BLaER1 treated with 17β-estradiol and CSF1 and Interleukin-3, amounts not matched to agents 10 nM and 100 nM (cell line): Measurements from ENCODE around the gene NHLRC2.

Experiments
- H3K27ac ChIP-seq, 11 experiments: shearing (Covaris generic); formaldehyde crosslinking; 2 replicates each; pipeline ENCODE4 v1.8.1; 2022
- H3K27me3 ChIP-seq, 11 experiments: shearing (Covaris generic); formaldehyde crosslinking; 2 replicates each; pipeline ENCODE4 v1.8.1; 2022
- H3K36me3 ChIP-seq, 11 experiments: shearing (Covaris generic); formaldehyde crosslinking; 2 replicates each; pipeline ENCODE4 v1.8.1; 2022
- H3K4me1 ChIP-seq, 10 experiments: shearing (Covaris generic); formaldehyde crosslinking; 2 replicates each; pipeline ENCODE4 v1.8.1; 2022
- H3K4me2 ChIP-seq, 11 experiments: shearing (Covaris generic); formaldehyde crosslinking; 2 replicates each; pipeline ENCODE4 v1.8.1; 2022
- H3K4me3 ChIP-seq, 10 experiments: shearing (Covaris generic); formaldehyde crosslinking; 2 replicates each; pipeline ENCODE4 v1.8.1; 2022
- H3K9ac ChIP-seq, 11 experiments: shearing (Covaris generic); formaldehyde crosslinking; 2 replicates each; pipeline ENCODE4 v1.8.1; 2022
- H3K9me3 ChIP-seq, 11 experiments: shearing (Covaris generic); formaldehyde crosslinking; replicated peaks in 1 of 11; 2 replicates each; pipeline ENCODE4 v1.8.1; 2022
- H4K20me1 ChIP-seq, 11 experiments: shearing (Covaris generic); formaldehyde crosslinking; 2 replicates each; pipeline ENCODE4 v1.8.1; 2022
- Cebpa-rat ChIP-seq, 11 experiments: shearing (Covaris generic); IDR thresholded peaks; 2 replicates each; pipeline ENCODE4 v1.8.1; 2022

NHLRC2 gene

DNA sequence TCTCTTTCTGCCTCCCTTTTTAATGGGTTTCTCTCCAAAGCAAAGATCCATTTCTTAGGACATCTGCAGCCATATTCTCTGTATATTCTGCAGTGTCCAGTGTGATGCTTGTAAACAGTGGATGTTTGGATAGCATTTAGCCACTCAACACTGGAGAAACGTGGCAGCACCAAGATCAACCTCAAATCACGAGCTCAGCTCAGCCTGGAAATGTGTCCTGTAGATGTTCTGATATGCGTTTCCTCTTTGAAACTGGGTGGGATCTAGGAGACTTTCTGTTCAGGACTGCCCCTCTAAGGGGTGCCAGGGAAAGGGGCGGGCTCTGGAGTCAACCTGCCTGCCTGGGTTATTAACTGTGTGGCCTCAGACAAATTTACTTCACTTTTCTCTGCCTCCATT lies 91.2 kb downstream of the NHLRC2 start:
- Histone ChIP-seq H3K9ac (no peak overlapping the region), H3K9me3 (peaks cover 8 to 14% (median 10%) of the 10 kb centered on the region in 11 experiments; a peak in 21 of 22 replicates), H3K4me2 (no peak overlapping the region), H3K4me3 (no peak overlapping the region), H3K4me1 (peaks cover 0 to 7% (median 0%) of the 10 kb centered on the region in 10 experiments; a peak in 4 of 20 replicates), H3K27ac (no peak overlapping the region), H4K20me1 (no peaks in the 10 kb centered on the region), H3K27me3 (no peaks in the 10 kb centered on the region), H3K36me3 (no peaks in the 10 kb centered on the region)
- no peak for TF ChIP-seq Cebpa-rat (IDR thresholded peaks at IDR 0.05)

- no peaks in the 10 kb centered on the region for H3K36me3 ChIP-seq
- H3K4me1 ChIP-seq = peaks cover 0 to 16% (median 4%) of the 10 kb centered on the region in 10 experiments; a peak in 11 of 20 replicates
- no peaks in the 10 kb centered on the region for H3K9me3 ChIP-seq
- H3K27ac ChIP-seq = no peak overlapping the region
- H3K4me3 ChIP-seq = no peak overlapping the region
- no peaks in the 10 kb centered on the region for H3K27me3 ChIP-seq
- no peak for TF ChIP-seq Cebpa-rat (IDR thresholded peaks at IDR 0.05)
- H3K4me2 ChIP-seq = no peak overlapping the region
- H3K9ac ChIP-seq = no peak overlapping the region
- H4K20me1 ChIP-seq = no peaks in the 10 kb centered on the region
Measured at GRCh38 chr10:113947184-113948041, 93.0 kb downstream of the NHLRC2 start.

GRCh38 chr10:113948048-113948447 lies 93.6 kb downstream of the NHLRC2 start:
- Histone ChIP-seq H3K4me2 (no peak overlapping the region), H3K4me1 (peaks cover 0 to 22% (median 6%) of the 10 kb centered on the region in 10 experiments; a peak in 11 of 20 replicates), H3K4me3 (no peak overlapping the region), H3K9ac (no peak overlapping the region), H3K36me3 (no peaks in the 10 kb centered on the region), H4K20me1 (no peaks in the 10 kb centered on the region), H3K27ac (no peak overlapping the region), H3K27me3 (no peaks in the 10 kb centered on the region), H3K9me3 (peaks cover 0 to 5% (median 0%) of the 10 kb centered on the region in 11 experiments; a peak in 10 of 22 replicates)
- TF ChIP-seq Cebpa-rat (IDR thresholded peaks at IDR 0.05) = no peak

- H3K9ac ChIP-seq = no peak overlapping the region
- no peak overlapping the region for H3K4me3 ChIP-seq
- peaks cover 0 to 4% (median 0%) of the 10 kb centered on the region in 11 experiments; a peak in 1 of 22 replicates for H3K36me3 ChIP-seq
- peaks cover 13 to 27% (median 21%) of the 10 kb centered on the region in 11 experiments for H3K9me3 ChIP-seq
- no peaks in the 10 kb centered on the region for H3K27me3 ChIP-seq
- H3K27ac ChIP-seq = no peak overlapping the region
- no peak overlapping the region for H3K4me2 ChIP-seq
- H3K4me1 ChIP-seq = peaks cover 0 to 25% (median 12%) of the 10 kb centered on the region in 10 experiments; a peak in 13 of 20 replicates
- no peaks in the 10 kb centered on the region for H4K20me1 ChIP-seq
- no peak for TF ChIP-seq Cebpa-rat (IDR thresholded peaks at IDR 0.05)
Measured at GRCh38 chr10:113950268-113950667, 95.8 kb downstream of the NHLRC2 start.

DNA sequence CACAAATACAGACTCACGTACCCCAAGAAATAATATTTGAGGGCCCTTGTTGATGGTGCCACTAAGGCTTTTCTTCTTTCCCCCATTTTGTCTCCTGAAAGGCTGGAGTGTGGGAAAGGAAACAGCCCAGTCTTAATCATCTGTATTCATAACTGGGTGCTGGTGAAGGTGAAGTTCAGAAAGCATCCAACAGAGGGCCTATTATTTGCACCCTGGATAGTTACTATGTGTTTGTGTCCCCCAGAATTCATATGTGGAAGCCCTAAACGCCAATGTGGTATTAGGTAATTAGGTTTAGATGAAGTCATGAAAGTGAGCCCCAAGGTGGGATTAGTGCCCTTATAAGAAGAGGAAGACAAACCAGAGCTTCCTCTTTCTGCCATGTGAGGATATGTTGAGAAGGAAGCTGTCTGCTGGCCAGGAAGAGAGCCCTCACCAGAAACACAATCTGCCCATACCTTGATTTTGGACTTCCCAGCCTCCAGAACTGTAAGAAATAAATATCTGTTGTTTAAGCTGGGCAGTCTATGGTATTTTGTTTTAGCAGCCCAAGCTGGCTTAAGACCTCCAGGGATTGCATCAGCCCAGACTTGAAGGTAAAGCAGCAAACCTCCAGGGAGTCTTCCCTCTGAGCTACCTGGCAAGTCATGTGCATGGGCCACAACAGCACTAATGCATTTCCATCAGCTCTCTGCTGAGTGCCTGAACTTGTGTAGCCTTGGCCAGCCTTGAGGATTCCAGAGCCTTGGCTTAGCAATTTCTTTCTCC lies 99.2 kb downstream of the NHLRC2 start:
- Histone ChIP-seq H4K20me1 (no peaks in the 10 kb centered on the region), H3K27me3 (no peaks in the 10 kb centered on the region), H3K4me2 (no peak overlapping the region), H3K9ac (no peak overlapping the region), H3K36me3 (peaks cover 0 to 4% (median 0%) of the 10 kb centered on the region in 11 experiments; a peak in 1 of 22 replicates), H3K27ac (peak overlapping the region in 2 of 11 experiments; percentile 22 to 30; a peak in 1 of 22 replicates), H3K4me1 (peaks cover 5 to 26% (median 16%) of the 10 kb centered on the region in 10 experiments; a peak in 19 of 20 replicates), H3K4me3 (peak overlapping the region in 3 of 10 experiments; percentile 6 to 38 (median 28); a peak in 2 of 20 replicates), H3K9me3 (peaks cover 28 to 52% (median 43%) of the 10 kb centered on the region in 11 experiments)
- no peak for TF ChIP-seq Cebpa-rat (IDR thresholded peaks at IDR 0.05)

- Histone ChIP-seq H3K4me3 (no peak overlapping the region; a peak in 1 of 20 replicates), H3K27ac (no peak overlapping the region), H4K20me1 (no peaks in the 10 kb centered on the region), H3K4me2 (no peak overlapping the region), H3K36me3 (peaks cover 0 to 4% (median 0%) of the 10 kb centered on the region in 11 experiments; a peak in 1 of 22 replicates), H3K4me1 (peaks cover 13 to 33% (median 23%) of the 10 kb centered on the region in 10 experiments), H3K9me3 (peaks cover 28 to 52% (median 43%) of the 10 kb centered on the region in 11 experiments), H3K27me3 (no peaks in the 10 kb centered on the region), H3K9ac (no peak overlapping the region)
- TF ChIP-seq Cebpa-rat (IDR thresholded peaks at IDR 0.05) = no peak
Measured at GRCh38 chr10:113954409-113954808, 99.9 kb downstream of the NHLRC2 start.

DNA sequence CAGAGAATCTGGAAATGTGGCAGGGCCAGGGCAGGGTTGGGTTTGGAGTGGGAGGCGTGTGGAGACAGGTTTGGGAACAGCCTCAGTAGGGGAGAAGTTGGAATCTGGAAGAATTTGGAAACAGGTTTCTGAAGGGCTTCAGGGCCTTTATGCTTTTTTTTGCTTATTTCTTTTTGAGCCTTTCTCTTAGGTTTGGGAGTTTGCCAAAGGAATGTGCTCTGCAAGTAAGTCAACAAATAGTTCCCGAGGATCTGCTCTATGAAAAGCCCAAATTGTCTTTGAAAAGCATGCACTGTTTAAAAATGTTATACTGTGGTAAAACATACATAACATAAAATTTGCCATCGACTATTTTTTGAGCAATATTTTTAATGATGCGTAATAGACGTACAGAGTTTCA lies 102.6 kb downstream of the NHLRC2 start:
- H3K27me3 ChIP-seq = no peaks in the 10 kb centered on the region
- H3K9me3 ChIP-seq = peaks cover 33 to 56% (median 44%) of the 10 kb centered on the region in 11 experiments
- H3K27ac ChIP-seq = no peak overlapping the region
- no peaks in the 10 kb centered on the region for H4K20me1 ChIP-seq
- no peak overlapping the region for H3K4me2 ChIP-seq
- peaks cover 0 to 4% (median 0%) of the 10 kb centered on the region in 11 experiments; a peak in 1 of 22 replicates for H3K36me3 ChIP-seq
- H3K4me1 ChIP-seq = peaks cover 38 to 54% (median 48%) of the 10 kb centered on the region in 10 experiments
- H3K9ac ChIP-seq = no peak overlapping the region
- TF ChIP-seq Cebpa-rat (IDR thresholded peaks at IDR 0.05) = no peak
- no peak overlapping the region for H3K4me3 ChIP-seq

GRCh38 chr10:113958631-113959382 lies 104.3 kb downstream of the NHLRC2 start:
- Histone ChIP-seq H3K9me3 (peaks cover 34 to 63% (median 55%) of the 10 kb centered on the region in 11 experiments), H3K27ac (peak overlapping the region in 2 of 11 experiments; percentile 31 to 58; a peak in 3 of 22 replicates), H3K4me2 (peak overlapping the region in 10 of 11 experiments; percentile 54 to 79 (median 66); a peak in 17 of 22 replicates), H4K20me1 (no peaks in the 10 kb centered on the region), H3K4me1 (peaks cover 37 to 48% (median 43%) of the 10 kb centered on the region in 10 experiments), H3K4me3 (no peak overlapping the region), H3K36me3 (peaks cover 0 to 4% (median 0%) of the 10 kb centered on the region in 11 experiments; a peak in 2 of 22 replicates), H3K27me3 (no peaks in the 10 kb centered on the region), H3K9ac (no peak overlapping the region)
- no peak for TF ChIP-seq Cebpa-rat (IDR thresholded peaks at IDR 0.05)
